Epithelial cell of proximal tubule (primary cell): ENCODE measurements around the gene ATP13A3. TPM values are rescaled to one million over a fixed set of nuclear protein-coding genes. Genes with fewer than 3 reads are reported as not detected.

Experiments used
- DNase-seq: peaks from one replicate; pipeline ENCODE4 v3.0.0-alpha.2; 2011; ENCODE audit warnings: low read depth
- H3K4me3 ChIP-seq: 2 replicates; pipeline ENCODE4 v1.5.1; 2011; ENCODE audit warnings: low read depth, mild to moderate bottlenecking, low read length
- total RNA-seq: library from RNA; depleted of rRNA; stranded (reverse); fragments of >200 nt; gene quantifications from 2 replicates; pipeline ENCODE4 v1.2.3, GENCODE V29; 2015
- TF ChIP-seq, protein P1 (sequence below): conservative IDR thresholded peaks from 2 replicates; pipeline ENCODE4 v1.5.1; 2012; ENCODE audit warnings: low read depth, mild to moderate bottlenecking, low read length

Gene ATP13A3
- total RNA-seq, 1 donor from 2014 or later = 88.1 TPM

- TF ChIP-seq, protein P1, sequence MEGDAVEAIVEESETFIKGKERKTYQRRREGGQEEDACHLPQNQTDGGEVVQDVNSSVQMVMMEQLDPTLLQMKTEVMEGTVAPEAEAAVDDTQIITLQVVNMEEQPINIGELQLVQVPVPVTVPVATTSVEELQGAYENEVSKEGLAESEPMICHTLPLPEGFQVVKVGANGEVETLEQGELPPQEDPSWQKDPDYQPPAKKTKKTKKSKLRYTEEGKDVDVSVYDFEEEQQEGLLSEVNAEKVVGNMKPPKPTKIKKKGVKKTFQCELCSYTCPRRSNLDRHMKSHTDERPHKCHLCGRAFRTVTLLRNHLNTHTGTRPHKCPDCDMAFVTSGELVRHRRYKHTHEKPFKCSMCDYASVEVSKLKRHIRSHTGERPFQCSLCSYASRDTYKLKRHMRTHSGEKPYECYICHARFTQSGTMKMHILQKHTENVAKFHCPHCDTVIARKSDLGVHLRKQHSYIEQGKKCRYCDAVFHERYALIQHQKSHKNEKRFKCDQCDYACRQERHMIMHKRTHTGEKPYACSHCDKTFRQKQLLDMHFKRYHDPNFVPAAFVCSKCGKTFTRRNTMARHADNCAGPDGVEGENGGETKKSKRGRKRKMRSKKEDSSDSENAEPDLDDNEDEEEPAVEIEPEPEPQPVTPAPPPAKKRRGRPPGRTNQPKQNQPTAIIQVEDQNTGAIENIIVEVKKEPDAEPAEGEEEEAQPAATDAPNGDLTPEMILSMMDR = no peak
- H3K4me3 ChIP-seq = no peak overlapping the region
- no peak for DNase-seq
Measured at GRCh38 chr3:194384156-194384555, 102.6 kb downstream of the ATP13A3 start.

DNA sequence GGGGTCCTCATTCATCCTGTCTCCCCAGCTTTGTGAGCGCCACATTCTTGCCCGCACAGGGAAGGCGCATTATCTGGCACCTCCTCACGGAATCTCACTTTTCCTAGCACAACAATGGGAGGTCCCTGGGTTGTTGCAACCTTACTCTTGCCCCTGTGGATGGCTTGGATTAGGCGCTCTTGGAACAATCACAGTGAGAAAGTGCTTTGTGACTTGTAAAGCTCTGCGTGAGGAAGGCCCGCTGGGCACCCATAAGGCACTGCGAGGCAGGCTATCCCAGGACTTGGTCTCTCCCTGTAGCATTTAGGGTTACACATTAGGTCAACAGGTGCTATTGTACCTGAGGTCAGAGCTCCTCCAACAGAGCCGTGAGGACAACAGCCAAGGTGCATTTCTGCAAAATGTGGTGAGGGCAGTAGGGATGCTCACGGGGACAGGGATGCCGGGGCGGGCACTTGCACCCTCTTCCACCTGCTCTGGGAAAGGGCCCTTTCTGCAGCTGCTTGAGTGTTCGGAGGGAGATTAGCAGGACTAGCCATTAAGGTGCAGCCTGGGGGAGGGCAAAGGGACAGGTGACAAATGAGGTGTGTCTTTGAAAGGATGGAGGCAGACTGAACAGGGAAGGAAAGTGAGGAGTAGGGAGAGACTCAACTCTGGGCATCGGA lies 103.4 kb downstream of the ATP13A3 start:
- DNase-seq = no peak
- no peak overlapping the region for H3K4me3 ChIP-seq
- TF ChIP-seq, protein P1 = no peak

GRCh38 chr3:194382892-194383223 lies 103.9 kb downstream of the ATP13A3 start:
- TF ChIP-seq, protein P1 = no peak
- H3K4me3 ChIP-seq = no peak overlapping the region
- no peak for DNase-seq

GRCh38 chr3:194382196-194382891 lies 104.5 kb downstream of the ATP13A3 start:
- H3K4me3 ChIP-seq = no peak overlapping the region
- no peak for DNase-seq
- TF ChIP-seq, protein P1 = no peak

GRCh38 chr3:194381460-194381875 lies 105.3 kb downstream of the ATP13A3 start:
- DNase-seq = no peak
- TF ChIP-seq, protein P1 = no peak
- no peak overlapping the region for H3K4me3 ChIP-seq

- DNase-seq = no peak
- TF ChIP-seq, protein P1 = no peak
- H3K4me3 ChIP-seq = no peak overlapping the region
Measured at GRCh38 chr3:194380326-194380725, 106.5 kb downstream of the ATP13A3 start.

GRCh38 chr3:194379651-194380050 lies 107.2 kb downstream of the ATP13A3 start:
- TF ChIP-seq, protein P1 = no peak
- H3K4me3 ChIP-seq = no peak overlapping the region
- DNase-seq = no peak
